Activated CD4-positive, alpha-beta T cell treated with anti-CD3 and anti-CD28 coated beads, Interleukin-10, Interleukin-2, amounts not matched to agents 100 ng/mL and 50 ng/mL, durations not matched to agents 16 hours and 8 hours (primary cell): Measurements from ENCODE around the gene IL1RL1.
A peak's percentile ranks its signal among the peaks of the same experiment; 100 is the strongest.
"Not testable (repeated sequence)": the region's sequence is repeated elsewhere in the genome, so short reads cannot be mapped to it uniquely, and the experiment has no call there.

ENCODE experiments used
- DNase-seq: peaks from one replicate; pipeline ENCODE4 v3.0.0-alpha.2; 2020

Gene IL1RL1

GRCh38 chr2:102294802-102295489 is 16.4 kb upstream of the IL1RL1 start:
- DNase-seq: no peak

- no peak for DNase-seq
Observed at GRCh38 chr2:102295566-102295965, 15.8 kb upstream of the IL1RL1 start.

GRCh38 chr2:102296449-102296848 is 14.9 kb upstream of the IL1RL1 start:
- no peak for DNase-seq

- DNase-seq: no peak
Observed at GRCh38 chr2:102297891-102298290, 13.5 kb upstream of the IL1RL1 start.

GRCh38 chr2:102301867-102302362 is 9.4 kb upstream of the IL1RL1 start:
- peak; percentile 87 for DNase-seq

- no peak for DNase-seq
Observed at GRCh38 chr2:102302458-102302857, 8.9 kb upstream of the IL1RL1 start.

GRCh38 chr2:102303589-102303988 is 7.8 kb upstream of the IL1RL1 start:
- no peak for DNase-seq

GRCh38 chr2:102304268-102304667 is 7.1 kb upstream of the IL1RL1 start:
- DNase-seq: peak; percentile 41

- peak; percentile 50 for DNase-seq
Observed at GRCh38 chr2:102304711-102305611, 6.4 kb upstream of the IL1RL1 start.

- no peak for DNase-seq
Observed at GRCh38 chr2:102306125-102306524, 5.2 kb upstream of the IL1RL1 start.

GRCh38 chr2:102313025-102313424 is 1.7 kb downstream of the IL1RL1 start:
- DNase-seq: no peak

GRCh38 chr2:102313471-102313870 is 2.1 kb downstream of the IL1RL1 start:
- no peak for DNase-seq

GRCh38 chr2:102313950-102314349 is 2.6 kb downstream of the IL1RL1 start:
- no peak for DNase-seq

- no peak for DNase-seq
Observed at GRCh38 chr2:102315921-102316320, 4.6 kb downstream of the IL1RL1 start.

- DNase-seq: no peak
Observed at GRCh38 chr2:102317715-102318114, 6.4 kb downstream of the IL1RL1 start.

GRCh38 chr2:102318437-102318836 is 7.1 kb downstream of the IL1RL1 start:
- no peak for DNase-seq

GRCh38 chr2:102321941-102322719 is 10.8 kb downstream of the IL1RL1 start:
- DNase-seq: no peak

- not testable (repeated sequence) for DNase-seq
Observed at GRCh38 chr2:102324914-102325313, 13.6 kb downstream of the IL1RL1 start.

GRCh38 chr2:102331311-102331980 is 20.1 kb downstream of the IL1RL1 start:
- no peak for DNase-seq

- no peak for DNase-seq
Observed at GRCh38 chr2:102334486-102334885, 23.1 kb downstream of the IL1RL1 start.

GRCh38 chr2:102335871-102336366 is 24.6 kb downstream of the IL1RL1 start:
- DNase-seq: no peak

- DNase-seq: no peak
Observed at GRCh38 chr2:102336502-102336945, 25.2 kb downstream of the IL1RL1 start.
